Muscle of back (tissue), 11 donors: Measurements from ENCODE around the gene KHNYN. TPM values are rescaled to one million over a fixed set of nuclear protein-coding genes. Genes with fewer than 3 reads are reported as not detected.
A peak's percentile ranks its signal among the peaks of the same experiment; 100 is the strongest.
"Not testable (repeated sequence)": the region's sequence is repeated elsewhere in the genome, so short reads cannot be mapped to it uniquely, and the experiment has no call there.

Source experiments
- DNase-seq, 3 donors: peaks; one replicate each; pipeline versions ENCODE4 v3.0.0 to v3.0.0-alpha.2; 2013
- polyA plus RNA-seq, 10 donors: library from polyadenylated mRNA; unstranded; fragments of 120-200 nt; gene quantifications; one replicate each; pipeline ENCODE4 v1.2.1, GENCODE V29; 2013; ENCODE audit not compliant: insufficient read length in 10 of 10

KHNYN gene
- polyA plus RNA-seq, 10 donors: 29.0 to 41.0 (median 34.7) TPM

DNA sequence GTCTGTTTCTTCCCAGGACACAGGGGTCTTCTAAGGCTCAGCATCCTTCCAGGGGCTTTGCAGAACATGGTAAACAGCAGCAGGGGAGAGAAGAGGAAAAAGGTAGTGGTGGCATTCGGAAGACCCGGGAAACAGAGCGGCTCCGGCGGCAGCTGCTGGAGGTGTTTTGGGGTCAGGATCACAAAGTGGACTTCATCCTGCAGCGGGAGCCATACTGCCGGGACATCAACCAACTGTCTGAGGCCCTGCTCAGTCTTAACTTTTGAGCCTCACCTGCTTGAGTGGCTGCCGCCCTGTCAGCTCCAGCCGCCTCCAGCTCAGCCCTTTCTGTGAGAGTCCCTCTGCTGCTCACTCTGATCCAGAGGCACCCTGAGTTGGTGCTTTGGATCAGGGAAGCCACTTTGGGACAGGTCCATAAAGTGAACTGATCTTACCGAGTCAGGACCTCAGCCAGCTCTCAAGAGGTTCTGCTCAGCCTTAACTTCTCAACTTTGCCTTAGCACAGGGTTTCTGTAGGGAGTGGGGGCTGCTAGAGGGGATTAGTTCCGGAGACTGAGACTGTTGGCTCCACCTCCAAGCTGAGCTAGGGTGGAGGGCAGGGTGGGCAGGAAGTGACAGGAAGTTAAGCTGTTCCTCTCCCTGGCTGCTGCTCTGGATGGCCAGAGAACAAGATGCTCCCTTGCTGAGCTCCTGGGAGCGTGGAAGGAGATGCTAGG, 7.4 kb downstream of the KHNYN start:
- DNase-seq: peak in 1 of 3 donors; percentile 31

DNA sequence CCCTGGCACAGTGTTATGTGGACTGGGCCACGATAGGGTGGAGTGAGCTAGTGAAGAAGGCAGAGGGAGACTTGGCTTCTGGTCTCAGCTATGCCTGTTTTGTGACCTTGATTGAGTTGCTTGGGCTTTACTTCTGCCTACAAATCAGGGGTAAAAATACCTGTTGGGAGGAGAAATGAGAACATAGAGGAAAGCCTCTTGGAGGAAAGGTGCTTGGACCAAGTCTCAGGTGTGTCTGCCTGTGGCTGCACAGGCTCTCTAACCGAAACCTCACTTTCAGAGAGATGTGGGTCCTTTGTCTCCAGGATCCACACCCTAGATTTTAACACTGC, 7.9 kb downstream of the KHNYN start:
- no peak for DNase-seq

DNA sequence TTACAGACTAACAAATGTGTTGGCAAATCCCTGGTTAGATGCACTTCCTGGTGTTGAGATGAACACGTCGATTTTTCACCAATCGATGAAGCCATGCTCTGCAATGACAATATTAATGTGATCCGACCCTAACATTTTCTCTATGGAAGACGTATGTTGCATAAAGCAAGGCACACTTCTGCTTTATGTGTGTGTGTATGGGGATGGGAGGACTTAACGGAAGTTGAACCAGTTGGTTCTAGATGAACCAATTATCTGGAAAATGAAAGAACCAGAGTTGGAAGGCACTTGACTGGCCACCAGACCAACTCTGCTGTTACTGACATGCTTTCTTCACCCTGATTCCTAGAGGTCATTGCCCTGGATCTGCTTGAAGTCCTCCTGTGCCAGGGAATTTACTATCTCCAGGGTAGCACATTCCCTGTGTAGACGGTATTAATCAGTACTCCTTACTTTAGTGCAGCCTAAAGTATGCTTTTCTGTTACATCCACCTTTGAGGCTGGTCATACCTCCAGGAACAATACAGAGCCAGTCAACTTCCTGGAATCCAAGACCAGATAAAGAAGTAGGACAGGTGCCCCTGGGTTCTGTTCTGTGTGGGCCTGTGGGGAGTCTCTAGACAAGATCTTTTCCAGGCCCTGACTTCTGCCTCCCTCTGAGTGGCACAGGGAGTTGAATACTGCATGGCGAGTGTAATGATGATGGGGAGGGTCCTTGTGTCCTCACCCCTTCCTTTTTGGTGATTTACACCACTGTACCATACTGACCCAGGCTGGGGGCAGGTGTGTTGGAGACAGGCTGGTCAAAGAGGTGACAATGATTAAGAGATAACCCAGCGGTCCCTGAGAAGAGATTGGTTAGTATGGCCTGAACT, 8.7 kb downstream of the KHNYN start:
- no peak for DNase-seq

DNA sequence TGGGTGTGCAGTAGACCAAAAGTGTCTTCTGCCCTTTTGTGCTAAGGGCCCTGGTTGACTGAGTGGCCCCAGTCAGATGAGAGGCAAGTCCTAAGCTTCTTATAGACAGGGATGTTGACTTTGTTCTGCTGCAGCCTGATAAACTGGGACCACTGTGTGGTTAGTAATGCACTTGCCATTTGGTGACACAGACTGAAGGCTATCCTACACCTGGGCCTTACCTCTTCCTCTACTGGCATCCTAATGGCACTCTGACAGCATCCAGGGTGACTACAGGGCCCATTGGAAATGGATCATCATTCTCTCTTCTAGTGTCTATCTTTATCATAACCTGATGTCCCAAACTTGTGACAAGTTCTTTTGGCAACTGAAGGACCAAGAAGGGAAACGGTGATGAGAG, 9.5 kb downstream of the KHNYN start:
- DNase-seq: no peak

DNA sequence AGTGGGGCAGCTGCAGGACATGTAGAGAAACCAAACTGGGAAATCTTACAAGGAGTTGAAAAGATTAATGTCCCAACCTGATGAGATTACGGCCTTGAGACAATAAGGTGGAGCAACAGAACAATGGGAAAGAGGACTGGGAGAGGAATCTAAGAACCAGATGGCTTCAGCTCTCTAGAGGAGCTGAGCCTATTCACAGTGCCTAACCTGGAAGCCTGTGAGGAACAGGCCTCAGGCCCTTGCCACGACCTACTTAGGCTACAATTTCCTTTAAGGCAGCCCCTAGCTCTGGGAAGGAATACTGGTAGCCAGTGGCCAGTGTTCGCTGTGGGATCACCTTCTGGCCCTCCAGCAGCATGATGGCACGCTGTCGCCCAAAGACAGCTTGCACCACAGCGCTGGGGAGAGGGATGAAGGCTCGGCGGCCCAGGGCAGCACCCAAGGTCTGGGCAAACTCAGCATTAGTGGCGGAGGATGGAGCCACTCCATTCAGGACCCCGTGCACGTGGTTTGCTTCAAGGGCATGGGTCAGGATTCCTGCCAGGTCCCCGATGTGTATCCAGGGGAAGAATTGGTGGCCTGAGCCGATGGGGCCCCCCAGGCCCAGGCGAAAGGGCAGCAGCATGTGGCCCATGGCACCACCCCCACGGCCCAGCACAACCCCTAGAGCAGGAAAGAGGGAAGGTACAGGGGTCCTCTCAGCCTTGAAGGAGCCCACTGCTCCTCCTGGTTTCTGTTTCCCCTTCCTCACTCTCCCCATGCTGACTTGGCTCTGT, 10.3 kb downstream of the KHNYN start:
- DNase-seq: no peak

DNA sequence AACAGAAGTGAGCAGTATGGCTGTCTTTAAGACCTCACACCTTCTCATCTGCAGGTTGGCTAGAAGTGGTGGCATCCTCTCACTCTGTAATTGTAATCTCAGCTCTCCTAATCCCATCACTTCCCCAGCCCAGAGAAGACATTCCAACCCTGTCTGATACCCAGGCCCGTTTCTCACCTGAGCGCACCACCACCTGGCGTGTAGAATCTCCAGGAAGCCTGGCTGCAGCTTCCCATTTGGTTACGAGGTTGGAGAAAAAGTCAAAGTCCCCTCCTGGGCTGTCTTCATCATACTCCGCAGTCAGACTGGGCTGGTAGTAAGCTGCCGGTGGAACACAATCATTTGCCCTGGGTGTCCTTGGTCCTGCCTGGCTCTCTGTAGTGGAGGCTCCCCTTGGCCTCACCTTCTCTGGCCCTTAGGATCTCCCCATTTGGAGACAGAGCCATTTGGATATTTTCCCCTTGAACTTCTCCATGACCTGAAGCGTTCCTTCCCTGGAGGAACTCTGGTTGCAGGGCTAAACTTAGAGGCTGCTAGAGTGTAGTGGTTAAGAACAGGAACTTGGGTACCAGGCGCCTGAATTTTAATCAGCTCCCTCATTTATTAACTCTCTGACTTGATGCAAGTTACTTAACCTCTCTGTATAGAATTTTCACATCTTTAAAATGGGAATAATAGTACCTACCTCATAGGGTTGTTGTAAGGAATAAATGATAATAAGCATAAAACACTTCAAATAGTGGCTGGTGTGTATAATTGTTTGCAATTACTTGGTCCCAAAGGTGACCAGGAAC, 11.0 kb downstream of the KHNYN start:
- no peak for DNase-seq

DNA sequence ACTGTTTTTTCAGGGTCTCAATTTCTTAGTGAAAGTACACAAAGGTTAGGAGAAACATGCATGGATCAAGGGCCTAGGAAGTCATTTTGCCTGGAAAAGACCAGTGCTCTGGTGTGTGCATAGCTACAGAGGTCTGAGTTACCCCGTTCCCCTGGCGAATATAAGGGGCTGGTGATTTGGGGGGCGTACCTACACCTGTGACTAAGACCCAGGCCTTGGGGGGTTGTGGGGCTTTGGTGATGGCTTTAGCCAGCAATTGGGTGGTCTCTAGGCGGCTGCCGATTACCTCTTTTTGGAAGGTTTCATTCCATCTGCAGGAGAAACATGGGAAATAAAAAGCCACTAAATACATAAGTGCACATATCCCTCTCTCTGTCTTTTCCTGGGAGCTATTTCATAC, 11.7 kb downstream of the KHNYN start:
- no peak for DNase-seq

DNA sequence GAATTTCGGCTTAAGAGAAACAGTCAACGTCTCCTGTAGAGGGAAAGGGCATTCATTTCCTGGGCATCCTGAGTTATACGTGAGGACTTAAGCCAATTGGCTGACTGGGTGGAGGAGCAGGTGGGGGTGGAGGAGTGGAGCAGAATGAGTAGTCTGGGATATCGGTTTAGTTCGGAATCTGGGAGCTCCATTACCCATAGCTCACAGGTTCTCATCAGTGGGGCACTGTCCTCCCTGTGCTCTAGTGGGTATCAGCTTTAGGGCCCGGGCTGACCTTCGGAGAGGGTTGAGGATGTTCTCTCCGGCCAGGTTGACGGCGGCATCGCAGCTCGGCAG, 12.1 kb downstream of the KHNYN start:
- no peak for DNase-seq

DNA sequence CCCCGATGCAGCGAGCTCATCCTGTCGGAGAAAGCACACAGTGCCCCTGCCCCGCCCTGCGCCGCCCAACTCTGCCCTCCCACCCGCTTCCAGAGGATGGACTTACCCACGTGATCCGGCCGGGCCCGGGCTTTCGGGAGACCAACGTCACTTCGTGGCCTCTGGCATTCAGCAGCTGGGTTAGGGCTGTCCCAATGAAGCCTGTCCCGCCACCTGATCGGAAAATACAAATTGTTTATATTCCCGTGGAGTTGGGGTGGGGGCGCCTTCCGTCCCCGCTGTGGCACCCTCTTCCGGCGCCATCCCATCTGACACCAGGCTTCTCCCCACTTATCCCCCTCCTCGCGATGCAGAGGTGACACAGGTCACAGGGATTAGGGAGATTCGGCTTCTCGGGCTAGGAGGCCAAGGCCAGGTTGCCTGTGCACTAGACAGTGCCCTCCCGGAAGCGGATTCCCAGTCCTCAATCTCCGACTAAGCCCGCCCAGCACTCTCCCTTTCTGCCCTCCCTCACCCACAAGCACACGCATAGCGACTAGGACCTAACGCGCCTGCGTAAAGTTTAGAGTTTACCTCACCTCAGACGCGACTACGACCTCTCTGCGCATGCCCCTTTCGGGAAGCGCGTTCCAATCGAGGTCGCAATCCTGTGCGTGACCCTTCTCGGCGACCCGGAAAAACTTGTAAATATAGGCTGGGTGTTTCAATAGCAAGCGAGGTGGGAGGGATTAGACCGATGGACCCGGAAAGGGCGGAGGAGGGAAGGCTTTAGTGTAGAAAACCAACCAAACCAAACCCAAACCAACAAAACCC, 12.7 kb downstream of the KHNYN start, which contains the start of gene SDR39U1:
SDR39U1 (minus strand) TSS at position 537 of the 813 bp plus-strand sequence; CDS start at position 530, 7 bp downstream.
- DNase-seq: peak; percentile 99 to 100 (median 100)

DNA sequence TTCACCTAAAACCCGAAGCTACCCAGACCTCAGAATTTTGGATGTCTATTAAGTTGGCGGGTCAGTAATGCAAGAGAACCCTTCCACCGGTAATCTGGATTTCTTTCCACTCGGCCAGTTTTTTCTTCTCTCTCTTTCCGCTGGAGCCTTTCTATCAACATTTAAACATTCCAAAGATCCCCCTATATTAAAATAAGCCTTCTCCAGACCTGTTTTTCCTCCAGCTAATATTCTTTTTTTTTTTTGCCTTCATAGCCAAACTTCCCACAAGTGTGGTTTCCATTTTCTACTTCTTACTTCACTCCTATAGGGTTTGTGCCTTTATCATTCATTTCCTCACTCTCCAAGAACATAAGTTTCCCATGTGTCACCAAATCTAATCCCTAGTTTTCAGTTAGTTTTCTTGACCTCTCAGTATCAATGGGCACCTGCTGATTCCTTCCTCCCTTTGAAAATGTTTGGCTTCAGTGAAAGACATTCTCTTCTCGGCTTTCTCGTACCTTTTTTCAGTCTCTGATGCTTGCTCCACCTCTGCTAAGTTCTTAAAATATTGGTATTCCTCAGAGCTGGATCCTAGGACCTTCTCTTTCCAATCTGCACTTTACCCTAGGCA, 13.4 kb downstream of the KHNYN start:
- DNase-seq: no peak

DNA sequence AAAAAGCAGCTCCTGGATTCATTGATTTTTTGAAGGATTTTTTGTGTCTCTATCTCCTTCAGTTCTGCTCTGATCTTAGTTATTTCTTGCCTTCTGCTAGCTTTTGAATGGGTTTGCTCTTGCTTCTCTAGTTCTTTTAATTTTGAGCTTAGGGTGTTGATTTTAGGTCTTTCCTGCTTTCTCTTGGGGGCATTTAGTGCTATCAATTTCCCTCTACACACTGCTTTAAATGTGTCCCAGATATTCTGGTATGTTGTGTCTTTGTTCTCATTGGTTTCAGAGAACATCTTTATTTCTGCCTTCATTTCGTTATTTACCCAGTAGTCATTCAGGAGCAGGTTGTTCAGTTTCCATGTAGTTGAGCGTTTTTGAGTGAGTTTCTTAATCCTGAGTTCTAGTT, 21.1 kb downstream of the KHNYN start:
- not testable (repeated sequence) for DNase-seq

DNA sequence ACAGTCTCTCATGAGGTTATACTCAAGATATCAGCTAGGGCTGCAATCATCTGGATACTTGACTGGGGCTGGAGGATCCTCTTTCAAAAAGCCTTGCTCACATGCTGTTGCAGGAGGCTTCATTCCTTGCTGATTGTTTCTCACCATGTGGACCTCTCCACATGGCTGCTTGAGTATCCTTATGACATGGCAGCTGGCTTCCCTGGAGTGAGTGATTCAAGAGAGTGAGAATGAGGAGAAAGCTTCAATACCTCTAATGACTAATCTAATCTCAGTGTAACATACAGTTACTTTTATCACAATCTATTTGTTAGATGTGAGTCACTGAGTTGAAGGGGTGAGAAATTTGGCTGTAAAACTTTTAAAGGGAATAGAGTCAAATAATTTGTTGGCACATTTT, 27.2 kb downstream of the KHNYN start:
- DNase-seq: no peak

DNA sequence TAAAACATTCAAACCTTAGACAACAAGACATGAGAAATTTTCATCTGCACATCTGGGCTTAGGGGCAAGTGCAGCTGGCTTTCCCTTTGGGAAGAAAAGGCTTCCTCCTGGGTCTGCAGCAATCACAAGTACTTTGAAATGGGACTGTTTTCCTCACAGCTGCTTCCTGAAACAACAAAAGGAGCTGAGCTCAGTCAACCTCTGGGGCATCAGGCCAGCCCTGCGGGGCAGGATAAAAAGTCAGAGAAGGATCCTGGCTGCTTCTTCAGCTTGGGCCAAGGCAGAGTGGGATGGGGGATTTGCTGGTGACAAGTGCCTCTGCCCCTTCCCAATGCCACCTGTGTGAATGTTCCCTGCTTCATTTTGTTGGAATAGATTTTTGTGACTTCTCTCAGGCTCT, 29.0 kb downstream of the KHNYN start:
- DNase-seq: peak in 1 of 3 donors; percentile 21

DNA sequence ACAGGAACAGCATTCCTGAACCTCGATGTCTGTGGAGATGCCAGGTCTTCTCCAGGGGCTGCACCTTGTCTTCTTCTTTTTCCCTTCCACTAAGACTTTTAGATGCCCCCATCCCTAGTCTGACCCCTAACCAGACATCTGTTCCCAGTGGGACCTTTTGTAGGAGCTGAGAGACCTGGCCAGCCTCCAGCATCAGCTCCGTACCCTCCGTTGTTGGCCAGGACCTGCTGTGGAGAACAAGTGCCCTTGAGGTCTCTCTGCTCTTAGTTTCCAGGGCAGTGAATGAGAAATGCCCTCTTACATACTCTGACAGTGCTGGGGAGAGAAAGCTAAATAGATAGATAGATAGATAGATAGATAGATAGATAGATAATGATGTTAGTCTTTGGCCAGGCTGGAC, 29.6 kb downstream of the KHNYN start:
- DNase-seq: no peak

DNA sequence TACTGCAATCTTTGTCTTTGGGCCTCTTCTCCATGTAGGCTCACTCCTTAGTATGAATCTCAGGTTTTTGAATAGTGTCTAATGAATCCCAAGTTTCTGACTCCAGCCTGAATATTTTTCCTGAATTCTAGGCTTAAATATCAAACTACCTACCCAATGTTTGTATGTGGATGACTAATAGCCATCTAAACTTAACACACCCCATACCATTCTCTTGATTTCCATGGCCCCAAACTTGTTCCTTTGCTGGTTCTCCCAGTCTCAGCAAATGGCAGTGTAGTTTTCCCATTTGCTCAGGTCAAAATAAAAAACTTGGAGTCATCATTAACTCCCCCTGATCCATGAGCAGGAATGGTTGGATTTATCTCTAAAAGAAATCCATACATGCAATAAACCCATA, 31.6 kb downstream of the KHNYN start:
- no peak for DNase-seq

DNA sequence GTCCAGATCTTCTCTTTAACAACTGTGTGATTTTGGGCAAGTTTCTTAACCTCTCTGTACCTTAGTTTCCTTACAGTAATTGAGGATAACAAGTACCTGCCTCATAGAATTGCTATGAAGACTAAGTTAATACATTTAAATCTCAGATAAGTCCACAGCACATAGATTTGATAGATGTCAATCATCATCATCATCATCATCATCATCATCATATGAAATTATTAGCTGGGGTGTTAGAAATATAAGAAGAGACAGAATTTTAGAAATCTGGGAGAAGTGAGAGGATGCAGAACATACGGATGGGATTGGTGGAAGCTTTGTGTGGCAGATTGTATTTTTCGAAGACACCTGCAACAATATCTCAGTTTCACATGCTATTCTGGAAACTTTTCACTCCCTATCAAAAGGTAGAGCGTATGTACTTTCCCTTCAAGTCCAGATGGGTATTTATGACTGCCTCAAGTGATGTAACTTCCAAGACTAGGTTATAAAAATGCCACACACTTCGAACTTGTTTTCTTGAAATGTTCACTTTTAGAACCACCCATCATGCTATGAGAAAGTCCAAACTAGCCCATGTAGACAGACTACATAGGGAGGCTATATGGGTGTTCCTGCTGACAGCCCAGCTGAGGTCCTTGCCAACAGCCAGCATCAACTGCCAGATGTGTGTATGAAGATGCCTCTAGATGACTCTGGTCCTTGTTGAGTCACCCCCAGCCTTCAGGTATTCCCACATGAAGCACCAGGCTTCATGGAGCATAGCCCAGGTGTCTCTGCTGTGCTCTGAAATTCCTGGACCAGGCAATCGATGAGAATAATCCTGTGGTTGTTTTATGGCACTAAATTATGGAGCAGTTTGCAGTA, 33.5 kb downstream of the KHNYN start:
- DNase-seq: no peak

DNA sequence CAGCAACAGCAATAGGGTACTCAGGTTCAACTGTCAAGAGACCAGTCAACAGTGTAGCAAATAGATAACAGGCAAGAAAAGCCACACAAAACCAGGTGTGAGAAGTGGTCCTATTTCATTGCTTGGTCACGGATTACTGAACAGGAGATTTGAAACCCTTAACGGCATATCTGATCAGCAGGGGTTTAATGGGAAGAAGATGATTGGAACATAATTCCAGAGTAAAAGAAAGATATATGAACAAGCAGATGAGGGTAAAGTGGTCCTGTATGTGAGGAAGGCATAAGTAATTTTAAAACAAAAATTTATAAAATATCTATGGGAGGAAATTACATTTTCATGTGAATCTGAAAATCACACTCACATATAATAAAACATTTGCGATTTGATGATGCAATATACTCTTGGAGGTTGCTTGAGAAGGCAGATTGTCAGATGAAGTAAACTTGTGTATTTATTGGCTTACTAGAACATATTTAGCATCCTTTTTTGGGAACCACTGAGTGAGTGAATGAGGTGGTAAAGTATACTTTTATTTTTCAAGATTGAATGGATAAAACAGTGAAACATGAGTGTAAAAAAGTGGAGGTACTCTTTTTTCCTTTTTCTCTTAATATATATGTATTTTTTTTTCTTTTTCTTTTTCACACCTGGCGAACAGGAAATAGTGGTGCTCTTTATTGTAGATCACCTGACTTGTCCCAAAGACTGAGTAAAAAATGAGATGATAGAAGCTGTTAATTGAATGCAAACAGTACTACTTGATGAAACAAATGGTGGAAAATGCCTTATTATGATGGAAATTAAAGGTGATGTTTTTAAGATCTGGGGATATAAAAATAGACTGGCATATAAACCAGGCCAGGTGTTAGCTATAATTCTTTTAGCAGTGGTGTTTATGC, 34.4 kb downstream of the KHNYN start:
- no peak for DNase-seq

DNA sequence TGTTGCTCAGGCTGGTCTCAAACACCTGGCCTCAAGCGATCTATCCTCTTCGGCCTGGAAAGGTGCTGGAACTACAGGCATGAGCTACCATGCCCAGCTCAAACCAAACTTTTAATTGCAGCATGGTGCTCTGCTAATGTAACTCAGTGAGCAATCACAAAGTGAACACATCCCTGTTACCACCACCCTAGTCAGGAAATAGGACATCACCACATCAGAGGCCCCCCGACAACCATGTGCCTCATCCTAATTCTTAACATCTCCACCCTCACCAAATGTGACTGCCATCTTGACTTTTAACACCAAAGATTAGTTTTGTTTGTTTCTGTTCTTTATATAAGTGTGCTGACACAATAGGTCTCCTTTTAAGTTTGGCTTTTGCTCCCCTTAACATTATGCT, 35.6 kb downstream of the KHNYN start:
- DNase-seq: no peak
